Measurements from ENCODE around the gene CCDC106.

The CCDC106 gene

DNA sequence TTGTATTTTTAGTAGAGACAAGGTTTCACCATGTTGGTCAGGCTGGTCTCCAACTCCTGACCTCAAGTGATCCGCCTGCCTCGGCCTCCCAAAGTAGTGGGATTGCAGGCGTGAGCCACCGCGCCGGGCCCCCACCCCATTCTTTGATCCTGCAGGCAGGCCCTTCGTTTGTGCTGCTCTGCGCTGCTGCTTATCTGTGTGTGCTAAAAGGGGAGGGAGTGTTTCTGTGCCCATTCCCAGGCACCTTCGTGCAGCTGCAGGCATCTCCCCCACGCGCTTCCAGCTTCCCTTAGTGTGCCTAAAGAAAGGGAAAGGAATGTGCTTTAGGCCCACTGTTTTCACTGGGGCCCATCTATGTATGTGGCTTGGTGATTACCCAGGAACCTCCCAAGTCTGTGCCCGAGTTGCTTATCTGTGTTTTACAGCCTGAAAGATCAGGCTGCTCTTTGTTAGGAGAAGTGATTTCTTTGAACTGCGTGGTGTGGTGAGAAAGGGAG is 54.2 kb downstream of the CCDC106 start:
- DNase-seq, result no peak

Data from NCI-H2171 (cell line).